HFFc6 (cell line): Measurements from ENCODE around the gene TRIM49B. TPM values are rescaled to one million over a fixed set of nuclear protein-coding genes. Genes with fewer than 3 reads are reported as not detected.
"Not testable (repeated sequence)": the region's sequence is repeated elsewhere in the genome, so short reads cannot be mapped to it uniquely, and the experiment has no call there.

Experiments
- DNase-seq: peaks from one replicate; pipeline ENCODE4 v3.0.0-alpha.2; 2018
- H3K27ac Mint-ChIP-seq: 2 replicates; pipeline ENCODE4 v1.8.0; 2020; ENCODE audit warnings: mild to moderate bottlenecking, mixed read lengths
- H3K27me3 Mint-ChIP-seq: 2 replicates; pipeline ENCODE4 v1.8.0; 2021; ENCODE audit warnings: mild to moderate bottlenecking, moderate library complexity, mixed read lengths; ENCODE audit not compliant: insufficient read depth
- H3K36me3 Mint-ChIP-seq: 2 replicates; pipeline ENCODE4 v1.8.0; 2021; ENCODE audit warnings: low read depth, mixed read lengths
- H3K4me1 Mint-ChIP-seq: 2 replicates; pipeline ENCODE4 v1.8.0; 2020; ENCODE audit warnings: low read depth, mixed read lengths
- H3K4me3 Mint-ChIP-seq: 2 replicates; pipeline ENCODE4 v1.8.0; 2020; ENCODE audit warnings: mild to moderate bottlenecking, moderate library complexity, mixed read lengths
- H3K9me3 Mint-ChIP-seq: 2 replicates; pipeline ENCODE4 v1.8.0; 2020; ENCODE audit warnings: mild to moderate bottlenecking, mixed read lengths
- long read RNA-seq: library from polyadenylated mRNA; unstranded; transcript quantifications from one replicate; pipeline ENCODE4 v2.0.0, GENCODE V29; 2019
- total RNA-seq, 6 experiments: library from RNA; stranded (reverse); fragmentation: NEBNext Ultra II Directional; extraction: Animal tissue kit (Norgen Biotek cat#: 25700); gene quantifications; 2 replicates in 1 of 6; 3 replicates in 5 of 6; pipeline ENCODE4 v1.2.3, GENCODE V29; 2021

The TRIM49B gene
- total RNA-seq = not detected
- long read RNA-seq = 0 reads

GRCh38 chr11:49028523-49028922 lies at the start of gene TRIM49B:
TRIM49B (plus strand) TSS chr11:49028823; CDS start chr11:49031600, 2,777 bp downstream.
- H3K36me3 Mint-ChIP-seq, H3K9me3 Mint-ChIP-seq, DNase-seq, H3K27me3 Mint-ChIP-seq, H3K4me1 Mint-ChIP-seq, H3K4me3 Mint-ChIP-seq, H3K27ac Mint-ChIP-seq: not testable (repeated sequence)

DNA sequence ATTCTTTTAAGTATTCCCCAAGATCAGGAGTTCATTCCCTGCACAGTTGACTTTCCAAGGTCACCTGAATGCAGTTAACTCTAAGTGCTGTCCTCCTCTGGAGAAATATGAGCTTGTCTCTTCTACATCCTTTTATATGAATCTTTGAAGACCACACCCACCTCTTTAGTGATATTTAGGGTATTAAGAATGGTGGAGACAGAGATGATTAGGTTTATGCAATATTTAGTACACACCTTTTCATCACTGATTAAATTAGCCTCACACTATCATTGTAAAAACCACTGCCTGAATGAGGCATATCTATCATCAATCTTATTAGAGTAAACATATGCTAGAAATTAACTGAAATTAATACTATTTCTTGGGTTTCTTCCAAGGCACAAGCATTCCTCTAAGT lies 44.8 kb upstream of the TRIM49B start, which contains the start of gene TRIM51G:
TRIM51G (minus strand) TSS at position 101 of the 400 bp plus-strand sequence. CDS start 2,190 bp downstream, outside the sequence.
- not testable (repeated sequence) for H3K27ac Mint-ChIP-seq, H3K9me3 Mint-ChIP-seq, DNase-seq, H3K4me1 Mint-ChIP-seq, H3K27me3 Mint-ChIP-seq, H3K36me3 Mint-ChIP-seq, H3K4me3 Mint-ChIP-seq

DNA sequence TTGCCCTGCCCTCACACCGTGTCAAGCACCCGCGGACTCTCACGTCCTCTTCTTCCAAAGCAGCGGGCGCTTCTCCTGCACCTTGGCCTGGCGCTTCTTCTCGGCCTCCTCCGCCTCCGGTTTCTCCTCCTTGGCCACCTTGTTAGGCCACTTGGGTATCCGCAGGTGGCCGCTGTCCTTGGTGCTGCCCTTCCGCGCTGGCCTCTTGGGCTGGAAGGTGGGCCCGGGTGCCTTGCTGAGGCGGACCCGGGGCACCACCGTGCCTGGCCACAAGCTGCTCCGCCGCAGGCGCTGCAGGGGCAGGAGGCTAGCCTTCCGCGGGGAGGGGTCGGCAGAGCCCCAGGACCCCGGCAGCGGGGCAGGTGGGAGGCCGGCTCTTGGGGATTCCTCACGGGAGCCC lies 19.6 kb downstream of the TRIM49B start:
- peaks cover 24% of the 10 kb centered on the region for H3K9me3 Mint-ChIP-seq
- not testable (repeated sequence) for H3K4me1 Mint-ChIP-seq, H3K4me3 Mint-ChIP-seq, H3K27ac Mint-ChIP-seq, H3K27me3 Mint-ChIP-seq, DNase-seq, H3K36me3 Mint-ChIP-seq

GRCh38 chr11:49049821-49050220 lies 21.2 kb downstream of the TRIM49B start:
- peaks cover 16% of the 10 kb centered on the region for H3K9me3 Mint-ChIP-seq
- not testable (repeated sequence) for H3K4me1 Mint-ChIP-seq, H3K36me3 Mint-ChIP-seq, H3K27ac Mint-ChIP-seq, DNase-seq, H3K27me3 Mint-ChIP-seq, H3K4me3 Mint-ChIP-seq

DNA sequence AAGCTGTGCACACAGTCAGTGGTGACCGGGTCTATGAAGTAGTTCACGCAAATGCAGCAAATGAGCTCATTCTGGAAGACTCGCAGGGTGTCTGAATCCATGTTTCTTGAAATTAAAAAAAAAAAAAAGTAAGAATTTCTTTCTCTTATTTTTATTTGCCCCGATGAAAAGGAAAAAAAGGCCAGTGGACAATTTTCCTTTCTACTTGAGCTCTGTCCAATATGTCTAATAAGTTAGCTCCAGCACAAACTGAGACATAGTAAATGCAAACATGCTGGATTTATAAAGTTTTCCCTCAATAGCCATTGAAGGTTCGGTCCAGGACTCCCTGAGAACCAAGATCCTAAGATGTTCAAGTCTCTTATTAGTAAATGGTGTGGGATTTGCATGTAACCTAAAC lies 30.4 kb downstream of the TRIM49B start, which contains the start of gene TRIM64C:
TRIM64C (minus strand) TSS at position 101 of the 400 bp plus-strand sequence; CDS start at position 101, 0 bp downstream.
- H3K27me3 Mint-ChIP-seq, H3K4me3 Mint-ChIP-seq, DNase-seq, H3K36me3 Mint-ChIP-seq, H3K27ac Mint-ChIP-seq, H3K9me3 Mint-ChIP-seq, H3K4me1 Mint-ChIP-seq: not testable (repeated sequence)

- not testable (repeated sequence) for H3K4me3 Mint-ChIP-seq, DNase-seq, H3K4me1 Mint-ChIP-seq, H3K27ac Mint-ChIP-seq, H3K27me3 Mint-ChIP-seq, H3K36me3 Mint-ChIP-seq
- peaks cover 36% of the 10 kb centered on the region for H3K9me3 Mint-ChIP-seq
Measured at GRCh38 chr11:49069897-49070296, 41.3 kb downstream of the TRIM49B start.

Other genes with a start within 250 kb of the TRIM49B start
- not detected for gene TRIM51G, start 44.9 kb upstream of the TRIM49B start, total RNA-seq
- not detected for gene TRIM64C, start 30.3 kb downstream of the TRIM49B start, total RNA-seq
- gene FOLH1, start 179.8 kb downstream of the TRIM49B start, total RNA-seq = not detected